Esophagus mucosa (tissue), 1 donor: ENCODE measurements around the gene GUCY2D. TPM values are rescaled to one million over a fixed set of nuclear protein-coding genes. Genes with fewer than 3 reads are reported as not detected.

Experiments used
- ATAC-seq: fragments of 200-7000 bp; cut with Tn5 transposase; one replicate; pipeline ENCODE4 v1.9.1; 2020
- total RNA-seq: library from RNA; stranded (reverse); gene quantifications from one replicate; pipeline ENCODE4 v1.2.4, GENCODE V29; 2023
- donor health status: DM: yes; HTN: yes; CAD: no.

Gene GUCY2D
- total RNA-seq, 1 donor from 2014 or later, result 3.5 TPM

- ATAC-seq, result no peak
These were observed 9.5 kb upstream of the GUCY2D start for GRCh38 chr17:7992924-7993323.

- ATAC-seq, result no peak
These were observed 8.3 kb upstream of the GUCY2D start for GRCh38 chr17:7993972-7994589.

GRCh38 chr17:7995724-7996123 lies 6.7 kb upstream of the GUCY2D start:
- no peak for ATAC-seq

- peak; percentile 59 for ATAC-seq
These were observed 5.2 kb upstream of the GUCY2D start for GRCh38 chr17:7997186-7997585.

- ATAC-seq, result peak; percentile 19
These were observed 542 bp downstream of the GUCY2D start for GRCh38 chr17:8002721-8003593.

- ATAC-seq, result peak; percentile 8
These were observed 1.3 kb downstream of the GUCY2D start for GRCh38 chr17:8003594-8004181.

GRCh38 chr17:8004899-8005298 lies 2.5 kb downstream of the GUCY2D start:
- no peak for ATAC-seq

- ATAC-seq, result no peak
These were observed 2.9 kb downstream of the GUCY2D start for GRCh38 chr17:8005357-8005756.

GRCh38 chr17:8005967-8006730 lies 3.7 kb downstream of the GUCY2D start:
- ATAC-seq, result no peak

GRCh38 chr17:8006836-8007680 lies 4.6 kb downstream of the GUCY2D start:
- ATAC-seq, result no peak

GRCh38 chr17:8007836-8008235 lies 5.4 kb downstream of the GUCY2D start:
- ATAC-seq, result no peak

- no peak for ATAC-seq
These were observed 9.7 kb downstream of the GUCY2D start for GRCh38 chr17:8012045-8012580.

- ATAC-seq, result no peak
These were observed 10.7 kb downstream of the GUCY2D start for GRCh38 chr17:8012996-8013640.

- no peak for ATAC-seq
These were observed 11.5 kb downstream of the GUCY2D start for GRCh38 chr17:8013731-8014557.

- no peak for ATAC-seq
These were observed 12.1 kb downstream of the GUCY2D start for GRCh38 chr17:8014558-8014850.

- no peak for ATAC-seq
These were observed 13.0 kb downstream of the GUCY2D start for GRCh38 chr17:8015236-8015956.

GRCh38 chr17:8015957-8016631 lies 13.7 kb downstream of the GUCY2D start:
- peak; percentile 43 for ATAC-seq

- ATAC-seq, result peak; percentile 65
These were observed 14.4 kb downstream of the GUCY2D start for GRCh38 chr17:8016632-8017424.
